HepG2 (cell line): Measurements from ENCODE around the gene TMEM267. TPM values are rescaled to one million over a fixed set of nuclear protein-coding genes. Genes with fewer than 3 reads are reported as not detected.

ENCODE experiments used
- ARNT2 ChIP-seq: sonication (generic); formaldehyde crosslinking; IDR thresholded peaks from 2 replicates; pipeline ENCODE4 v1.8.0; 2022; ENCODE audit warnings: mild to moderate bottlenecking, low read depth, missing genetic modification reagents, moderate library complexity
- DMAP1 ChIP-seq: IDR thresholded peaks from 2 replicates; pipeline ENCODE4 v1.6.1; 2016
- GFI1 ChIP-seq: sonication (generic); formaldehyde crosslinking; IDR thresholded peaks from 2 replicates; pipeline ENCODE4 v1.5.0; 2020; ENCODE audit warnings: missing genetic modification reagents, mild to moderate bottlenecking, borderline replicate concordance
- KLF11 ChIP-seq: IDR thresholded peaks from 2 replicates; pipeline ENCODE4 v1.6.1; 2016; ENCODE audit warnings: missing compliant biosample characterization
- ZNF12 ChIP-seq: sonication (generic); formaldehyde crosslinking; IDR thresholded peaks from 2 replicates; pipeline ENCODE4 v1.5.0; 2020; ENCODE audit warnings: missing genetic modification reagents
- ZNF460 ChIP-seq: sonication (generic); formaldehyde crosslinking; IDR thresholded peaks from 2 replicates; pipeline ENCODE4 v1.5.1; 2020; ENCODE audit warnings: missing genetic modification reagents, mild to moderate bottlenecking, borderline replicate concordance
- ZNF878 ChIP-seq: sonication (generic); formaldehyde crosslinking; IDR thresholded peaks from 2 replicates; pipeline ENCODE4 v1.8.1; 2023; ENCODE audit warnings: mild to moderate bottlenecking, missing genetic modification reagents, moderate library complexity
- polyA plus RNA-seq, 8 experiments: library from polyadenylated mRNA; depleted of rRNA in 3 of 8; stranded (reverse) in 7 of 8; unstranded in 1 of 8; fragments of >200 nt; fragmentation: Illumina TruSeq in 4 of 8; extraction: Trizol in 4 of 8; gene quantifications; 2 replicates each; pipeline versions ENCODE4 v1.2.1 to v1.2.3, GENCODE V29; 2011 to 2016; ENCODE audit warnings: low read depth in 4 of 8, missing spikeins in 1 of 8, mixed read lengths in 1 of 8; ENCODE audit not compliant: insufficient read depth in 1 of 8
- total RNA-seq, 5 experiments: library from RNA; depleted of rRNA; stranded (reverse); fragments of >200 nt; fragmentation: Illumina TruSeq; extraction: Trizol; gene quantifications; 2 replicates each; pipeline ENCODE4 v1.2.3, GENCODE V29; 2016; ENCODE audit warnings: low read depth in 1 of 5
- TF ChIP-seq, protein P1 (sequence below): sonication (generic); formaldehyde crosslinking; IDR thresholded peaks from 2 replicates; pipeline ENCODE4 v1.4.0; 2020; ENCODE audit warnings: missing genetic modification reagents
- TF ChIP-seq, protein P2 (sequence below): IDR thresholded peaks from 2 replicates; pipeline ENCODE4 v1.4.0; 2020; ENCODE audit warnings: mild to moderate bottlenecking, missing genetic modification reagents
- TF ChIP-seq, protein P3 (sequence below): sonication (generic); formaldehyde crosslinking; IDR thresholded peaks from 2 replicates; pipeline ENCODE4 v1.8.0; 2022; ENCODE audit warnings: mild to moderate bottlenecking, missing genetic modification reagents
- TF ChIP-seq, protein P4 (sequence below): sonication (generic); formaldehyde crosslinking; IDR thresholded peaks from one replicate; pipeline ENCODE4 v1.5.1; 2020; ENCODE audit warnings: mild to moderate bottlenecking, missing genetic modification reagents; ENCODE audit errors: not compliant biosample characterization

The TMEM267 gene
- total and polyA plus RNA-seq, 2 of the 13 experiments (the other 11 are each of a cell fraction or from before 2014, with no cell fraction given): 8.9 to 12.6 TPM

DNA sequence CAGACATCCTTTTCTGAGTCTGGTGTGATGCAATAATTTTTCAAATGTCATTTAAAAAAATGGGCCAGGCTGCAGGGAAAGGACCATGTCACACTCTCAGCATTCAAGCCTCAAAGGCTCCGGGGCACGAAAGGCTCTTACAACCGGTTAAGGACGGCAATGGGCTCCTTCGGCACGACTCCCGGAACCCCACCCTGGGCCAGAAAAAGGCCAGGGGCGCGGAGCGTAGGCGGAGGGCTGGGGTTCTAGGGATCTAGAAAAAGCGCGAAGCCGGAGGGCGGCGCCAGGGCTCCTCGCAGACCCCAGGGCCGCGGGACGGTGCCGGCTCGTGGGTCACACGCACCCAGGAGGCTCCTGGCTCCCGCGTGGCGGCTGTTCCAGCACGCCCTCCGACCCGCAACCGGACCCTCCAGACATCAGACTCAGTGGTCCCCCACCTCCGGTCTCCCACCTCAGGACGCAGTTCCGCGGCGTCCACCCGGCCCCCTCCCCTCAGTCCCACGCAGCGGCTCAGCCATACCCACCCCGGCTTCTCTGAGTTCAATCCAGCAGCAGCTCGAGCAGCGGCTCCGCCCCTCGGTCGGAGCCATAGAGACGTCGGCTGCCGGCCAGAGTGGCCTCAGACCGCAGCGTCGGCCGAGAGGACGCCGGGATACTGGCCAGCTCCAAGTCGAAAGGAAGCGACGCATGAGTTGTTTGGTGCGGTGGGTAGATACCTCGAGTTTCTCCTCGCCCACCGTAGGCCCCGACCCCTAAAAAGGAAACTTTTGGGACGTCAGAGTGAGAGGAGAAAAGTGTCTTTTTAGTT is at the start of gene TMEM267 (continued):
- TF ChIP-seq, protein P1, sequence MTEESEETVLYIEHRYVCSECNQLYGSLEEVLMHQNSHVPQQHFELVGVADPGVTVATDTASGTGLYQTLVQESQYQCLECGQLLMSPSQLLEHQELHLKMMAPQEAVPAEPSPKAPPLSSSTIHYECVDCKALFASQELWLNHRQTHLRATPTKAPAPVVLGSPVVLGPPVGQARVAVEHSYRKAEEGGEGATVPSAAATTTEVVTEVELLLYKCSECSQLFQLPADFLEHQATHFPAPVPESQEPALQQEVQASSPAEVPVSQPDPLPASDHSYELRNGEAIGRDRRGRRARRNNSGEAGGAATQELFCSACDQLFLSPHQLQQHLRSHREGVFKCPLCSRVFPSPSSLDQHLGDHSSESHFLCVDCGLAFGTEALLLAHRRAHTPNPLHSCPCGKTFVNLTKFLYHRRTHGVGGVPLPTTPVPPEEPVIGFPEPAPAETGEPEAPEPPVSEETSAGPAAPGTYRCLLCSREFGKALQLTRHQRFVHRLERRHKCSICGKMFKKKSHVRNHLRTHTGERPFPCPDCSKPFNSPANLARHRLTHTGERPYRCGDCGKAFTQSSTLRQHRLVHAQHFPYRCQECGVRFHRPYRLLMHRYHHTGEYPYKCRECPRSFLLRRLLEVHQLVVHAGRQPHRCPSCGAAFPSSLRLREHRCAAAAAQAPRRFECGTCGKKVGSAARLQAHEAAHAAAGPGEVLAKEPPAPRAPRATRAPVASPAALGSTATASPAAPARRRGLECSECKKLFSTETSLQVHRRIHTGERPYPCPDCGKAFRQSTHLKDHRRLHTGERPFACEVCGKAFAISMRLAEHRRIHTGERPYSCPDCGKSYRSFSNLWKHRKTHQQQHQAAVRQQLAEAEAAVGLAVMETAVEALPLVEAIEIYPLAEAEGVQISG (CRISPR knock-in tag): peak; percentile 99
- TF ChIP-seq ZNF460 (CRISPR knock-in tag) (no peak), GFI1 (CRISPR knock-in tag) (no peak), ARNT2 (CRISPR knock-in tag) (peak; percentile 51; the same call in 1 of the 2 replicates), ZNF12 (CRISPR knock-in tag) (0 out of 2 replicates have a peak, but pooled peaks have one; percentile 26), KLF11 (CRISPR knock-in tag) (no peak; the same call in 1 of the 2 replicates), ZNF878 (CRISPR knock-in tag) (no peak; the same call in 1 of the 2 replicates), DMAP1 (CRISPR knock-in tag) (peak; percentile 92; the same call in 1 of the 2 replicates)
- TF ChIP-seq, protein P2, sequence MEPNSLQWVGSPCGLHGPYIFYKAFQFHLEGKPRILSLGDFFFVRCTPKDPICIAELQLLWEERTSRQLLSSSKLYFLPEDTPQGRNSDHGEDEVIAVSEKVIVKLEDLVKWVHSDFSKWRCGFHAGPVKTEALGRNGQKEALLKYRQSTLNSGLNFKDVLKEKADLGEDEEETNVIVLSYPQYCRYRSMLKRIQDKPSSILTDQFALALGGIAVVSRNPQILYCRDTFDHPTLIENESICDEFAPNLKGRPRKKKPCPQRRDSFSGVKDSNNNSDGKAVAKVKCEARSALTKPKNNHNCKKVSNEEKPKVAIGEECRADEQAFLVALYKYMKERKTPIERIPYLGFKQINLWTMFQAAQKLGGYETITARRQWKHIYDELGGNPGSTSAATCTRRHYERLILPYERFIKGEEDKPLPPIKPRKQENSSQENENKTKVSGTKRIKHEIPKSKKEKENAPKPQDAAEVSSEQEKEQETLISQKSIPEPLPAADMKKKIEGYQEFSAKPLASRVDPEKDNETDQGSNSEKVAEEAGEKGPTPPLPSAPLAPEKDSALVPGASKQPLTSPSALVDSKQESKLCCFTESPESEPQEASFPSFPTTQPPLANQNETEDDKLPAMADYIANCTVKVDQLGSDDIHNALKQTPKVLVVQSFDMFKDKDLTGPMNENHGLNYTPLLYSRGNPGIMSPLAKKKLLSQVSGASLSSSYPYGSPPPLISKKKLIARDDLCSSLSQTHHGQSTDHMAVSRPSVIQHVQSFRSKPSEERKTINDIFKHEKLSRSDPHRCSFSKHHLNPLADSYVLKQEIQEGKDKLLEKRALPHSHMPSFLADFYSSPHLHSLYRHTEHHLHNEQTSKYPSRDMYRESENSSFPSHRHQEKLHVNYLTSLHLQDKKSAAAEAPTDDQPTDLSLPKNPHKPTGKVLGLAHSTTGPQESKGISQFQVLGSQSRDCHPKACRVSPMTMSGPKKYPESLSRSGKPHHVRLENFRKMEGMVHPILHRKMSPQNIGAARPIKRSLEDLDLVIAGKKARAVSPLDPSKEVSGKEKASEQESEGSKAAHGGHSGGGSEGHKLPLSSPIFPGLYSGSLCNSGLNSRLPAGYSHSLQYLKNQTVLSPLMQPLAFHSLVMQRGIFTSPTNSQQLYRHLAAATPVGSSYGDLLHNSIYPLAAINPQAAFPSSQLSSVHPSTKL: peak; percentile 56; the same call in 1 of the 2 replicates
- TF ChIP-seq, protein P3, sequence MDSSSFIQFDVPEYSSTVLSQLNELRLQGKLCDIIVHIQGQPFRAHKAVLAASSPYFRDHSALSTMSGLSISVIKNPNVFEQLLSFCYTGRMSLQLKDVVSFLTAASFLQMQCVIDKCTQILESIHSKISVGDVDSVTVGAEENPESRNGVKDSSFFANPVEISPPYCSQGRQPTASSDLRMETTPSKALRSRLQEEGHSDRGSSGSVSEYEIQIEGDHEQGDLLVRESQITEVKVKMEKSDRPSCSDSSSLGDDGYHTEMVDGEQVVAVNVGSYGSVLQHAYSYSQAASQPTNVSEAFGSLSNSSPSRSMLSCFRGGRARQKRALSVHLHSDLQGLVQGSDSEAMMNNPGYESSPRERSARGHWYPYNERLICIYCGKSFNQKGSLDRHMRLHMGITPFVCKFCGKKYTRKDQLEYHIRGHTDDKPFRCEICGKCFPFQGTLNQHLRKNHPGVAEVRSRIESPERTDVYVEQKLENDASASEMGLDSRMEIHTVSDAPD (CRISPR knock-in tag): 0 out of 2 replicates have a peak, but pooled peaks have one; percentile 68
- TF ChIP-seq, protein P4, sequence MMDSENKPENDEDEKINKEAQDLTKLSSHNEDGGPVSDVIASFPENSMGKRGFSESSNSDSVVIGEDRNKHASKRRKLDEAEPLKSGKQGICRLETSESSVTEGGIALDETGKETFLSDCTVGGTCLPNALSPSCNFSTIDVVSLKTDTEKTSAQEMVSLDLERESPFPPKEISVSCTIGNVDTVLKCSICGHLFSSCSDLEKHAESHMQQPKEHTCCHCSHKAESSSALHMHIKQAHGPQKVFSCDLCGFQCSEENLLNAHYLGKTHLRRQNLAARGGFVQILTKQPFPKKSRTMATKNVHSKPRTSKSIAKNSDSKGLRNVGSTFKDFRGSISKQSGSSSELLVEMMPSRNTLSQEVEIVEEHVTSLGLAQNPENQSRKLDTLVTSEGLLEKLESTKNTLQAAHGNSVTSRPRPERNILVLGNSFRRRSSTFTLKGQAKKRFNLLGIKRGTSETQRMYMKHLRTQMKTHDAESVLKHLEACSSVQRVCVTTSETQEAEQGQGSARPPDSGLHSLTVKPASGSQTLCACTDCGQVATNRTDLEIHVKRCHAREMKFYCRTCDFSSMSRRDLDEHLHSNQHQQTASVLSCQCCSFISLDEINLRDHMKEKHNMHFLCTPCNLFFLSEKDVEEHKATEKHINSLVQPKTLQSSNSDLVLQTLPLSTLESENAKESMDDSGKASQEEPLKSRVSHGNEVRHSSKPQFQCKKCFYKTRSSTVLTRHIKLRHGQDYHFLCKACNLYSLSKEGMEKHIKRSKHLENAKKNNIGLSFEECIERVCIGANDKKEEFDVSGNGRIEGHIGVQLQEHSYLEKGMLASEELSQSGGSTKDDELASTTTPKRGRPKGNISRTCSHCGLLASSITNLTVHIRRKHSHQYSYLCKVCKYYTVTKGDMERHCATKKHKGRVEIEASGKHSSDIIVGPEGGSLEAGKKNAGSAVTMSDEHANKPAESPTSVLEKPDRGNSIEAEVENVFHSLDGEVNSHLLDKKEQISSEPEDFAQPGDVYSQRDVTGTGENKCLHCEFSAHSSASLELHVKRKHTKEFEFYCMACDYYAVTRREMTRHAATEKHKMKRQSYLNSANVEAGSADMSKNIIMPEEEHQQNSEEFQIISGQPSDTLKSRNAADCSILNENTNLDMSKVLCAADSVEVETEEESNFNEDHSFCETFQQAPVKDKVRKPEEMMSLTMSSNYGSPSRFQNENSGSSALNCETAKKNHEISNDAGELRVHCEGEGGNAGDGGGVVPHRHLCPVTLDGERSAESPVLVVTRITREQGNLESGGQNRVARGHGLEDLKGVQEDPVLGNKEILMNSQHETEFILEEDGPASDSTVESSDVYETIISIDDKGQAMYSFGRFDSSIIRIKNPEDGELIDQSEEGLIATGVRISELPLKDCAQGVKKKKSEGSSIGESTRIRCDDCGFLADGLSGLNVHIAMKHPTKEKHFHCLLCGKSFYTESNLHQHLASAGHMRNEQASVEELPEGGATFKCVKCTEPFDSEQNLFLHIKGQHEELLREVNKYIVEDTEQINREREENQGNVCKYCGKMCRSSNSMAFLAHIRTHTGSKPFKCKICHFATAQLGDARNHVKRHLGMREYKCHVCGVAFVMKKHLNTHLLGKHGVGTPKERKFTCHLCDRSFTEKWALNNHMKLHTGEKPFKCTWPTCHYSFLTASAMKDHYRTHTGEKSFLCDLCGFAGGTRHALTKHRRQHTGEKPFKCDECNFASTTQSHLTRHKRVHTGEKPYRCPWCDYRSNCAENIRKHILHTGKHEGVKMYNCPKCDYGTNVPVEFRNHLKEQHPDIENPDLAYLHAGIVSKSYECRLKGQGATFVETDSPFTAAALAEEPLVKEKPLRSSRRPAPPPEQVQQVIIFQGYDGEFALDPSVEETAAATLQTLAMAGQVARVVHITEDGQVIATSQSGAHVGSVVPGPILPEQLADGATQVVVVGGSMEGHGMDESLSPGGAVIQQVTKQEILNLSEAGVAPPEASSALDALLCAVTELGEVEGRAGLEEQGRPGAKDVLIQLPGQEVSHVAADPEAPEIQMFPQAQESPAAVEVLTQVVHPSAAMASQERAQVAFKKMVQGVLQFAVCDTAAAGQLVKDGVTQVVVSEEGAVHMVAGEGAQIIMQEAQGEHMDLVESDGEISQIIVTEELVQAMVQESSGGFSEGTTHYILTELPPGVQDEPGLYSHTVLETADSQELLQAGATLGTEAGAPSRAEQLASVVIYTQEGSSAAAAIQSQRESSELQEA (CRISPR knock-in tag): peak; percentile 87
